Measurements from ENCODE around the gene GLT1D1. TPM values are rescaled to one million over a fixed set of nuclear protein-coding genes. Genes with fewer than 3 reads are reported as not detected.

Gene GLT1D1
- total RNA-seq, 1 donor from 2014 or later = 5.4 TPM

DNA sequence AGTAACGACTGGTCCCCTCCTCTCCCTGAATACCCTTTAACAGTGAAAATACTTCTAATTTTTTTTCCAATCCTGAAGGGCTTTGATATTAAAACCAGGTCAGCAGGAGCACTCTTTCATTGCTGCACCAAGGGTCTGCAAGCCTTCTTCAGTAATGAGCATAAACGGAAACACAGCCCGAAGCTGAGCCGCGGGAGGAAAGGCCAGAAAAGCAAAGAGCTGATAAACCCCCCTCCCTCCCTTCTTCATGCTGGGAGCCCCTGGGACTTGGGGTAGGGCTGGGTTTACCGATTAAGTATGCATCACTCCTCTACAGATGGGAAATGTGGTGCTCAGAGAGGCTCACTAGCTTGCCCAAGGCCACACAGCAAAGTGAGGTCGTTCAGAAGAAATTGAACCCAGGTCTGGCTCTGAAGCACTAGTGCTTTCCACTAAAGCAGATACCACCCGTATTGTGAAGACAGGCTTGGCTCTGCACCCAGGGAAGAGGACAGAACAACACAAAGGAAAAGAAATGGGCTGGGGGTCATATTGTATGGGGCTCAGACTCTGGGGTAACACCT lies 128.8 kb downstream of the GLT1D1 start:
- no peak overlapping the region for H3K9ac ChIP-seq
- peak overlapping the region; percentile 91 for H3K27ac Mint-ChIP-seq
- H3K79me2 ChIP-seq (ENCODE audit: low read depth) = no peaks in the 10 kb centered on the region
- no peak overlapping the region for H3K27ac ChIP-seq
- H3K36me3 ChIP-seq = no peaks in the 10 kb centered on the region
- peak overlapping the region; percentile 33 for H3K4me3 Mint-ChIP-seq
- no peaks in the 10 kb centered on the region for H3K9me3 ChIP-seq (ENCODE audit: low read depth)
- TF ChIP-seq EZH2 (IDR thresholded peaks at IDR 0.05) (no peak), EZH2phosphoT487 (IDR thresholded peaks at IDR 0.05) (no peak)
- TF ChIP-seq, protein P1, sequence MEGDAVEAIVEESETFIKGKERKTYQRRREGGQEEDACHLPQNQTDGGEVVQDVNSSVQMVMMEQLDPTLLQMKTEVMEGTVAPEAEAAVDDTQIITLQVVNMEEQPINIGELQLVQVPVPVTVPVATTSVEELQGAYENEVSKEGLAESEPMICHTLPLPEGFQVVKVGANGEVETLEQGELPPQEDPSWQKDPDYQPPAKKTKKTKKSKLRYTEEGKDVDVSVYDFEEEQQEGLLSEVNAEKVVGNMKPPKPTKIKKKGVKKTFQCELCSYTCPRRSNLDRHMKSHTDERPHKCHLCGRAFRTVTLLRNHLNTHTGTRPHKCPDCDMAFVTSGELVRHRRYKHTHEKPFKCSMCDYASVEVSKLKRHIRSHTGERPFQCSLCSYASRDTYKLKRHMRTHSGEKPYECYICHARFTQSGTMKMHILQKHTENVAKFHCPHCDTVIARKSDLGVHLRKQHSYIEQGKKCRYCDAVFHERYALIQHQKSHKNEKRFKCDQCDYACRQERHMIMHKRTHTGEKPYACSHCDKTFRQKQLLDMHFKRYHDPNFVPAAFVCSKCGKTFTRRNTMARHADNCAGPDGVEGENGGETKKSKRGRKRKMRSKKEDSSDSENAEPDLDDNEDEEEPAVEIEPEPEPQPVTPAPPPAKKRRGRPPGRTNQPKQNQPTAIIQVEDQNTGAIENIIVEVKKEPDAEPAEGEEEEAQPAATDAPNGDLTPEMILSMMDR (IDR thresholded peaks at IDR 0.05) = no peak
- H3K4me1 ChIP-seq = peaks cover 12% of the 10 kb centered on the region
- peaks cover 4% of the 10 kb centered on the region for H3F3A ChIP-seq (ENCODE audit: low read depth)
- DNase-seq (ENCODE audit: low spot score) = no peak
- H3K9me3 Mint-ChIP-seq = no peaks in the 10 kb centered on the region
- H2AFZ ChIP-seq (replicated peaks) = no peak overlapping the region
- H3K4me1 Mint-ChIP-seq = peaks cover 55% of the 10 kb centered on the region
- H3K36me3 Mint-ChIP-seq = no peaks in the 10 kb centered on the region
- peaks cover 4% of the 10 kb centered on the region for H3K27me3 Mint-ChIP-seq (ENCODE audit: insufficient read depth, low read depth)
- no peak overlapping the region for H3K4me3 ChIP-seq
- H3K27me3 ChIP-seq = no peaks in the 10 kb centered on the region
- H3K4me2 ChIP-seq = peak overlapping the region; percentile 35
- H4K20me1 ChIP-seq (ENCODE audit: low read depth) = no peaks in the 10 kb centered on the region

- Histone ChIP-seq H3F3A (ENCODE audit: low read depth) (peaks cover 4% of the 10 kb centered on the region), H3K27ac (no peak overlapping the region), H3K4me1 (peaks cover 12% of the 10 kb centered on the region), H4K20me1 (ENCODE audit: low read depth) (no peaks in the 10 kb centered on the region), H3K36me3 (no peaks in the 10 kb centered on the region), H3K27me3 (no peaks in the 10 kb centered on the region), H3K4me2 (no peak overlapping the region), H3K79me2 (ENCODE audit: low read depth) (no peaks in the 10 kb centered on the region), H2AFZ (replicated peaks) (no peak overlapping the region), H3K9ac (no peak overlapping the region), H3K4me3 (no peak overlapping the region), H3K9me3 (ENCODE audit: low read depth) (no peaks in the 10 kb centered on the region)
- DNase-seq (ENCODE audit: low spot score) = no peak
- Mint-ChIP-seq H3K27me3 (ENCODE audit: insufficient read depth, low read depth) (peaks cover 4% of the 10 kb centered on the region), H3K27ac (no peak overlapping the region), H3K36me3 (no peaks in the 10 kb centered on the region), H3K9me3 (no peaks in the 10 kb centered on the region), H3K4me1 (peaks cover 59% of the 10 kb centered on the region), H3K4me3 (no peak overlapping the region)
- TF ChIP-seq, protein P1 (IDR thresholded peaks at IDR 0.05) = no peak
- no peak for TF ChIP-seq EZH2phosphoT487 (IDR thresholded peaks at IDR 0.05)
- TF ChIP-seq EZH2 (IDR thresholded peaks at IDR 0.05) = no peak
Measured at GRCh38 chr12:128982933-128983332, 129.7 kb downstream of the GLT1D1 start.

- no peaks in the 10 kb centered on the region for H3K36me3 ChIP-seq
- no peak overlapping the region for H3K9ac ChIP-seq
- H3K27ac ChIP-seq = no peak overlapping the region
- TF ChIP-seq EZH2 (IDR thresholded peaks at IDR 0.05) = no peak
- no peak for TF ChIP-seq EZH2phosphoT487 (IDR thresholded peaks at IDR 0.05)
- TF ChIP-seq, protein P1 (IDR thresholded peaks at IDR 0.05) = no peak
- no peaks in the 10 kb centered on the region for H3K9me3 ChIP-seq (ENCODE audit: low read depth)
- Mint-ChIP-seq H3K9me3 (no peaks in the 10 kb centered on the region), H3K27ac (no peak overlapping the region), H3K27me3 (ENCODE audit: insufficient read depth, low read depth) (peaks cover 4% of the 10 kb centered on the region), H3K4me3 (no peak overlapping the region), H3K4me1 (peaks cover 57% of the 10 kb centered on the region), H3K36me3 (no peaks in the 10 kb centered on the region)
- H3K27me3 ChIP-seq = no peaks in the 10 kb centered on the region
- peaks cover 4% of the 10 kb centered on the region for H3F3A ChIP-seq (ENCODE audit: low read depth)
- no peak overlapping the region for H3K4me3 ChIP-seq
- no peak overlapping the region for H2AFZ ChIP-seq (replicated peaks)
- peaks cover 12% of the 10 kb centered on the region for H3K4me1 ChIP-seq
- H4K20me1 ChIP-seq (ENCODE audit: low read depth) = no peaks in the 10 kb centered on the region
- DNase-seq (ENCODE audit: low spot score) = no peak
- H3K4me2 ChIP-seq = no peak overlapping the region
- H3K79me2 ChIP-seq (ENCODE audit: low read depth) = no peaks in the 10 kb centered on the region
Measured at GRCh38 chr12:128983371-128983770, 130.1 kb downstream of the GLT1D1 start.
